AG10803 (cell line): ENCODE measurements around the gene CHMP1B.

ENCODE experiments used
- DNase-seq: peaks from one replicate; pipeline ENCODE4 v3.0.0; 2010; ENCODE audit warnings: low read depth
- H3K4me3 ChIP-seq: 2 replicates; pipeline ENCODE4 v1.5.1; 2011; ENCODE audit warnings: mild to moderate bottlenecking, low read length, control low read depth
- TF ChIP-seq, protein P1 (sequence below): conservative IDR thresholded peaks from 2 replicates; pipeline ENCODE4 v1.5.1; 2011; ENCODE audit warnings: mild to moderate bottlenecking, low read length, control low read depth, inconsistent platforms

Gene CHMP1B

DNA sequence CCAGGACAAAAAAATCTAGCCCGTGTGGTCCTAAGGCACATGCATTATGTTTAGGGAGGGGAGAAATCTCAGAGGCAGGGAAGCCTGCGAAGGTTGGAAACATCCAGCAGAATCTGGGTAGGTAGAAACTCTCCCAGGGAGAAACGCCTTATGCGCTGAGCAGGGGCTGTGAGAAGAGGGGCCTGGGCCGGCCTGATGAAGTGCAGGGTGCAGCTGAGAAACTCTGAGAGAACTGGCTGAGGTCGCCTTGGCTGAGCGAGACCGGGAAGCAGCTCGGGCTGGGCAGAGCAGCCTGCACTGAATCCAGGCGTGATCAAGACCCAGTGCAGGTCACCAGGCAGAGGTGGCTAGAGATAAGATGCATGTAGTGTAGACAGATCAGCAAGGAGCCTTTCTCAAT lies 15.1 kb downstream of the CHMP1B start:
- TF ChIP-seq, protein P1, sequence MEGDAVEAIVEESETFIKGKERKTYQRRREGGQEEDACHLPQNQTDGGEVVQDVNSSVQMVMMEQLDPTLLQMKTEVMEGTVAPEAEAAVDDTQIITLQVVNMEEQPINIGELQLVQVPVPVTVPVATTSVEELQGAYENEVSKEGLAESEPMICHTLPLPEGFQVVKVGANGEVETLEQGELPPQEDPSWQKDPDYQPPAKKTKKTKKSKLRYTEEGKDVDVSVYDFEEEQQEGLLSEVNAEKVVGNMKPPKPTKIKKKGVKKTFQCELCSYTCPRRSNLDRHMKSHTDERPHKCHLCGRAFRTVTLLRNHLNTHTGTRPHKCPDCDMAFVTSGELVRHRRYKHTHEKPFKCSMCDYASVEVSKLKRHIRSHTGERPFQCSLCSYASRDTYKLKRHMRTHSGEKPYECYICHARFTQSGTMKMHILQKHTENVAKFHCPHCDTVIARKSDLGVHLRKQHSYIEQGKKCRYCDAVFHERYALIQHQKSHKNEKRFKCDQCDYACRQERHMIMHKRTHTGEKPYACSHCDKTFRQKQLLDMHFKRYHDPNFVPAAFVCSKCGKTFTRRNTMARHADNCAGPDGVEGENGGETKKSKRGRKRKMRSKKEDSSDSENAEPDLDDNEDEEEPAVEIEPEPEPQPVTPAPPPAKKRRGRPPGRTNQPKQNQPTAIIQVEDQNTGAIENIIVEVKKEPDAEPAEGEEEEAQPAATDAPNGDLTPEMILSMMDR = no peak
- no peak for DNase-seq
- no peak overlapping the region for H3K4me3 ChIP-seq

DNA sequence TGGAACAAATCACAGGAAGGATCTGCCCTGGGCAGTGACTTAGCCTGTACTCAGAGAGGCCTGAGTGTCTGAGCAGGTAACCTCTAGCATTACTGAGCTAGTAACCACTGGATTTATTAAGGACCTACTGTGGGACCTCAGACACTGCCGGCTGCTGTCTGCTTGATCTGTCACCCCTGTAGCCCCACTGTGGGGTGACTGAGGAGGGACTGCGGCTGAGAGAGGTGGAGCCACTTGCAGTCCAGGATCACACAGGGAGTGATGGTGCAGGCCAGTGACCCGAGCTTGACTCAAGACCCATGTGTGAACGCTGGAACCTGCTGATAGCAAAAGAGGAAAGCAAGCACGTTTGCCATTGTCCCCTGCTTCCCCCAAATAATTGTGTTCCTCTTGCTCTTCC lies 15.6 kb downstream of the CHMP1B start:
- TF ChIP-seq, protein P1 = no peak
- DNase-seq = no peak

DNA sequence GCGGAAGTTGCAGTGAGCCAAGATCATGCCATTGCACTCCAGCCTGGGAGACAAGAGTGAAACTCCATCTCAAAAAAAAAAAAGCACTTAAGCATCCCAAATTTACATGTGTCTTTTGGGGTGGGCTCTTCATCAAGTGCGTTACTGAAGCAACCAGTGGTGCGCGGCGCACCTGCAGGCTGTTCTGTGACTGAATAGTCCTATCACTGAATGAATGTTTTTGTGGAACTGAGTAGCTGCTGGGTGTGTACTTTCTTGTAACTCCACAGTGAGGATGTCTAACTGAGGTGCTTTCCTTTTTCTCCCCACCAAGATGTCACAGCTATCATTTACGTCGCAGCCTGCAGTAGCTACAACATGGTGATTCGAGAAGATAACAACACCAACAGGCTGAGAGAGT lies 17.0 kb downstream of the CHMP1B start:
- no peak overlapping the region for H3K4me3 ChIP-seq
- DNase-seq = no peak
- TF ChIP-seq, protein P1 = no peak

More for the DNA sequence above, 15.6 kb downstream of the CHMP1B start:
- H3K4me3 ChIP-seq = no peak overlapping the region

DNA sequence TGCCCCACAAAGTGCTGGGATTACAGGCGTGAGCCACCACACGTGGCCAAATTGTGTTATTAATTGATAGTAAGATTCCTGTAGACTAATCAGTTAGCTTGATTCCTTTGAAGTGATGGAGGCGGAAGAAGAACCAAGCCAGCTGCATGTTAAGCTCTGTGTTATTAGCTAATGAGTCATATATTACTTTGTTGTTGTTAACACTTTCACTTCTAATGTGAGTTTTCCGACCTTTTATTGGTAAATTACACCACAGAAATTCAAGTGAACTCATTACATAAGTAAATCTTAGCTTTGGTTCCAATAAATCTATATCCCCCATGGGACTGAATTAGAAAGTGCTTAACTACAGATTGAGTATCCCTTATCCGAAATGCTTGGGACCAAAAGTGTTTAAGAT lies 20.3 kb downstream of the CHMP1B start:
- DNase-seq = no peak
- TF ChIP-seq, protein P1 = no peak
- no peak overlapping the region for H3K4me3 ChIP-seq

DNA sequence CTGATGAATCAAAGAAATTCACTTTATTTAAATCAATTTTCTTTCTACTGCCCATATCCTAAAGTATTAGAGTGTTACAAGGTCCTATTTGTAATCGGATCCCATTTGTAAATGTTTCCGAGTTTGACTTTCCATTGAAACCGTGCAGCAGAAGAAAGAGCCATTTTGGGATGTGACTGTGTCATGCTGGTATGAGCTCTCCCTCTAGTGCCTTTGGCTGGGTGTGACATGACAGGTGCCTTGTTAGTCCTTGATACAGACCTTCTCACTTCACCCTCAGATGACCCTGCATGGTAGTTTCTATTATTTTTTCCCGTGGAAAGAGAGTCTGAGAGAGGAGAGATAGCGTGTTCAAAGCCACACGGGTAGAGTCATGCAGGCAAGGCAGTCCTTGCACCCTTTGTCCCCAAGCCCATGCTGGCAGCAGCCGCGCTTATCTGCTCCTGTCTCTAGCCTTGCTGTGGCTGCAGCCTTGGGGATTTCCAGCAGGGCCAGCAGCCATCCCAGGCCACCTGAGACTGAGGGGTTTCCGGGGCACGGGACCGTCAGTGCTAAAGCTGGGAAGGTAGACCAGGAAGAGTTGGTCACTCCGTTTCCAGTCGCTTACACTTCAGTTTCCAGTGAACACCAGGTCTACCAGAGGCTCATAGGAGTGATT lies 21.4 kb downstream of the CHMP1B start:
- TF ChIP-seq, protein P1 = peak; percentile 55
- H3K4me3 ChIP-seq = no peak overlapping the region
- peak; percentile 31 for DNase-seq

DNA sequence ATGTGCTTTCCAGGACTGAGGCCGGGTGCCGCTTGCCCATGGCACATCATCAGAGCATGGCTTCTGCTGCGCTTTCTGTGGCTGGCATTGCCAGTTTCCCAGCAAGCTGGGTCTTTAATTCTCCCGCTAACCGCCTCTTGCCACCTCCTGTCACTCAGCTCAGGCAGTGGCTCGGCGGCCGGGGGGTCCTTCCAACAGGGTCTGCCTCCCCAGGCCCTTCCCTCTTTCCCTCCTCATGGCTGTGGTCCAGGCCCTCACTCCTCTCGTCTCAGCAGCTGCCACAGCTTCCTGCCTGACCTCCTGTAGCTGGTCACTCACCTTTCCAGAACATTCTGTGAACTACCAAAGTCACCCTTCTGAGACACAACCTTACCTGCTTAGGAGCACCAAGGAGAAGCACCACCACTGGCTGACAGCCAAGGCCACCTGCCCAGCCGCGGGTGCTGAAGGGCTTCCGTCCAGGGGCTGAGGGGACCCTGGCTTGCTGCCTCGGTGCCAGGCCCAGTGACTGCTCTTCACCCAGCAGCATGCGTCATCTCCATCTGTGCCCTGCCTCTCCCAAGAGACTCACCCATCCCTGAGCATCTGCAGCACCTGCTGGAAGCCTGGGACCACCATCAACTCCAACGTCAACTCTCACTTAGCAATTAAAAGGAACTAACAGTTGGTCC lies 22.6 kb downstream of the CHMP1B start:
- TF ChIP-seq, protein P1 = no peak
- DNase-seq = no peak
- no peak overlapping the region for H3K4me3 ChIP-seq

DNA sequence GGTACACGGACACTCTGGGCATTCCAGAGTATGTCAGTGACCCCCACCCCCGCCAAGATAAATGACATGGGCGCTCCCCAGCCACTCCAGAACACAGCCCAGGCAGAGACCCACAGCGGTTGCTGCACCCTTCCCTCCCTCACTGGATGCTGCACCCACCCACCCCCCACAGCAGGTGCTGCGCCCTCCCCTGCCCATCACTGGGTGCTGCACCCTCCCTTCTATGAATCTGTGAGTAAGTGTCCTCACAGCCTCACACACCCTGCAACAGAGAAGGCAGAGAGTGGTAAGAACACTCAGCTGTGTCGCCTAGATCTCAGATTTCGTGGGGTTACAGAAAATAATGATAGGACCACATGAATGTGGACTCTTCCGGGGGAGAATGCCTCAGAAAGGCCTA lies 23.5 kb downstream of the CHMP1B start:
- DNase-seq = no peak
- TF ChIP-seq, protein P1 = no peak
- H3K4me3 ChIP-seq = no peak overlapping the region
